Neural crest cell (in vitro differentiated cells): Measurements from ENCODE around the gene NUP98. TPM values are rescaled to one million over a fixed set of nuclear protein-coding genes. Genes with fewer than 3 reads are reported as not detected.

ENCODE experiments used
- DNase-seq: peaks from one replicate; pipeline ENCODE4 v3.0.0; 2021; ENCODE audit warnings: low read depth, mixed read lengths, low spot score
- H3K27ac Mint-ChIP-seq: one replicate; pipeline ENCODE4 v1.8.0; 2021; ENCODE audit warnings: mild to moderate bottlenecking, mixed read lengths; ENCODE audit not compliant: unreplicated experiment
- H3K27me3 Mint-ChIP-seq: 2 replicates; pipeline ENCODE4 v1.8.0; 2021; ENCODE audit warnings: low read depth, mild to moderate bottlenecking, mixed read lengths
- H3K36me3 Mint-ChIP-seq: 2 replicates; pipeline ENCODE4 v1.8.0; 2021; ENCODE audit warnings: low read depth, mild to moderate bottlenecking, mixed read lengths
- H3K4me1 Mint-ChIP-seq: 2 replicates; pipeline ENCODE4 v1.8.0; 2021; ENCODE audit warnings: mixed read lengths
- H3K4me3 Mint-ChIP-seq: one replicate; pipeline ENCODE4 v1.8.0; 2021; ENCODE audit warnings: mild to moderate bottlenecking, mixed read lengths
- H3K9me3 Mint-ChIP-seq: 2 replicates; pipeline ENCODE4 v1.8.0; 2021; ENCODE audit warnings: mixed read lengths
- total RNA-seq: library from RNA; stranded (reverse); gene quantifications from 2 replicates; pipeline ENCODE4 v1.2.1, GENCODE V29; 2021
- TF ChIP-seq, protein P1 (sequence below): fragments of 200-600 bp; sonication (generic); conservative IDR thresholded peaks from 2 replicates; pipeline ENCODE4 v1.5.0; 2021; ENCODE audit warnings: antibody characterized with exemption, mild to moderate bottlenecking

NUP98 gene
- total RNA-seq, 1 donor from 2014 or later: 96.8 TPM

GRCh38 chr11:3639841-3640240, 157.5 kb downstream of the NUP98 start:
- TF ChIP-seq, protein P1, sequence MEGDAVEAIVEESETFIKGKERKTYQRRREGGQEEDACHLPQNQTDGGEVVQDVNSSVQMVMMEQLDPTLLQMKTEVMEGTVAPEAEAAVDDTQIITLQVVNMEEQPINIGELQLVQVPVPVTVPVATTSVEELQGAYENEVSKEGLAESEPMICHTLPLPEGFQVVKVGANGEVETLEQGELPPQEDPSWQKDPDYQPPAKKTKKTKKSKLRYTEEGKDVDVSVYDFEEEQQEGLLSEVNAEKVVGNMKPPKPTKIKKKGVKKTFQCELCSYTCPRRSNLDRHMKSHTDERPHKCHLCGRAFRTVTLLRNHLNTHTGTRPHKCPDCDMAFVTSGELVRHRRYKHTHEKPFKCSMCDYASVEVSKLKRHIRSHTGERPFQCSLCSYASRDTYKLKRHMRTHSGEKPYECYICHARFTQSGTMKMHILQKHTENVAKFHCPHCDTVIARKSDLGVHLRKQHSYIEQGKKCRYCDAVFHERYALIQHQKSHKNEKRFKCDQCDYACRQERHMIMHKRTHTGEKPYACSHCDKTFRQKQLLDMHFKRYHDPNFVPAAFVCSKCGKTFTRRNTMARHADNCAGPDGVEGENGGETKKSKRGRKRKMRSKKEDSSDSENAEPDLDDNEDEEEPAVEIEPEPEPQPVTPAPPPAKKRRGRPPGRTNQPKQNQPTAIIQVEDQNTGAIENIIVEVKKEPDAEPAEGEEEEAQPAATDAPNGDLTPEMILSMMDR: no peak
- H3K4me3 Mint-ChIP-seq: no peak overlapping the region
- DNase-seq: no peak
- peaks cover 9% of the 10 kb centered on the region for H3K27me3 Mint-ChIP-seq
- peaks cover 5% of the 10 kb centered on the region for H3K4me1 Mint-ChIP-seq
- H3K36me3 Mint-ChIP-seq: no peaks in the 10 kb centered on the region
- H3K27ac Mint-ChIP-seq: no peak overlapping the region
- H3K9me3 Mint-ChIP-seq: no peaks in the 10 kb centered on the region

DNA sequence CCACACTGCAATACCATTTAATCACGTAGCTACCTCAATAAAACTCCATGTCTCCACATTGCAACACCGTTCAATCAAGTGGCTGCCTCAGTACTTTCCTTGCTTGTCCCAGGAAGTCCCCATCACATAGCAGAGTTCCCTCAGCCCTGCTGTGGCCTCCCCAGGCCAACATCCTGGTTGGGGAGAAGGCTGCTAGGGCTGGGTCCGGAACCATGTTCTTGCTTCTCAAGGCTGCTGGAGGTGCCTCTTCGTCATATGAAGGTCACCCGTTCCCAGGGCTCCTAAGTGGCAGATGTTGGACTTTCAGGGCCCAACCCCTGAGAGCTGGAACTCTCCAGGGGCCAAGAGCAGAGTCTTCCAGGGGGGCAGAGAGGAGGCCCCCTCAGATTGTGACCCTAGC, 158.8 kb downstream of the NUP98 start:
- H3K27ac Mint-ChIP-seq: no peak overlapping the region
- no peak overlapping the region for H3K4me3 Mint-ChIP-seq
- DNase-seq: no peak
- H3K4me1 Mint-ChIP-seq: peaks cover 5% of the 10 kb centered on the region
- no peaks in the 10 kb centered on the region for H3K36me3 Mint-ChIP-seq
- H3K9me3 Mint-ChIP-seq: no peaks in the 10 kb centered on the region
- TF ChIP-seq, protein P1: no peak
- H3K27me3 Mint-ChIP-seq: peaks cover 3% of the 10 kb centered on the region

- Mint-ChIP-seq H3K27me3 (peaks cover 3% of the 10 kb centered on the region), H3K27ac (no peak overlapping the region), H3K36me3 (no peaks in the 10 kb centered on the region), H3K4me3 (no peak overlapping the region), H3K4me1 (no peaks in the 10 kb centered on the region), H3K9me3 (no peaks in the 10 kb centered on the region)
- TF ChIP-seq, protein P1: no peak
- DNase-seq: no peak
Measured at GRCh38 chr11:3637201-3637600, 160.2 kb downstream of the NUP98 start.

- TF ChIP-seq, protein P1: no peak
- Mint-ChIP-seq H3K27me3 (peaks cover 3% of the 10 kb centered on the region), H3K36me3 (no peaks in the 10 kb centered on the region), H3K27ac (peak overlapping the region; percentile 29), H3K4me1 (no peaks in the 10 kb centered on the region), H3K4me3 (no peak overlapping the region), H3K9me3 (no peaks in the 10 kb centered on the region)
- no peak for DNase-seq
Measured at GRCh38 chr11:3635641-3636375, 161.5 kb downstream of the NUP98 start.

GRCh38 chr11:3632070-3632660, 165.2 kb downstream of the NUP98 start:
- Mint-ChIP-seq H3K4me1 (no peaks in the 10 kb centered on the region), H3K9me3 (no peaks in the 10 kb centered on the region)
- TF ChIP-seq, protein P1: no peak

More at GRCh38 chr11:3632070-3632660, 165.2 kb downstream of the NUP98 start:
- H3K4me3 Mint-ChIP-seq: no peak overlapping the region
- no peak for DNase-seq
- peaks cover 3% of the 10 kb centered on the region for H3K27me3 Mint-ChIP-seq
- no peak overlapping the region for H3K27ac Mint-ChIP-seq
- H3K36me3 Mint-ChIP-seq: no peaks in the 10 kb centered on the region
